ENCODE measurements around the gene CCDC33. TPM values are rescaled to one million over a fixed set of nuclear protein-coding genes. Genes with fewer than 3 reads are reported as not detected.

The CCDC33 gene
- total and polyA plus RNA-seq, 10 of the 15 experiments (the other 5 are each of a cell fraction or from before 2014, with no cell fraction given): 0.57 to 5.8 (median 4.3) TPM

DNA sequence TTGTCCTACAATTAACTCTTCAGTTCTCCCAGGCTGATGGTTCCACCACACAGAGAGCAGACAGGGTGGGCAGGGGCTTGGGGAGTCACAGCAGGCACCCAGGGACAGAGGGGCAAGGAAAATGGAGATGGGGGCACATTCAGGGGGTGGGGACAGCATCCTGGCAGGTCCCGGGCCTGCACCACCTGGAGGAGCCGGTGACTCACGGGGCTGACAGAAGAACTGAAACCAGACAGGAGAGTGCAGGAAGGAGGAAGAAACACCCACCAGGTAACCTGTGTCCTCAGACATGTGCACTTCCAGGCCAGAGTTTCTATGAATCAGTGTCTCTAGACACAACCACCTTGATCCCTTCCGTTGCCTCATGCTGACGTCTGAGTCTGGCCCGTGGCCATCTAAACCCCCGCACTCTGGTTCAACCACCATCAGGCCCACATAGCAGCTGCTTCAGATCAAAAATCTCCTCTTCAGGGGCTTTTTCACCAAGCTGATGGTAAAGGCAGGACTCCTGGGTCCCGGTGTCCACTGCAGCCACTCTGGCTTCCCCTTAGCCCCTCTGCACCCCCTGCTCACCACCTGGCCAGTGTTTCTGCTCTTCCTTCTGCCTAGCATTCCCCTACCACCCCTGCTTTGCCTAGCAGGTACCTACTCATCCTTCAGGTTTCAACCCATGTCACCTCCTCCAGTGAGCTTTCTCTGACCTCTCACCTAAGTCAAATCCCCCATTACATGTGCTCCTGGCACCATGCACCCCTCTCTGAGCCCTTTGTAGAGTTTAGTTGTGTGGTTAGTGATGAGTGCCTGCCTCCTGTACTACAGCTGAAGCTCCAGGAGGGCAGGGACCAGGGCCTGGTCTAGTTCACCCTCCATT lies 147.8 kb downstream of the CCDC33 start:
- peak; percentile 98 for FAIRE-seq
- in situ Hi-C loops (cut with MboI): loop anchor here (5.0 kb wide), 2 partner anchors 53 to 158 kb away; partner anchors contain the start of gene ARID3B
- peak overlapping the region; percentile 81 for H3K4me2 ChIP-seq (ENCODE audit: control insufficient read depth, insufficient read depth)
- TF ChIP-seq TCF7 (IDR thresholded peaks at IDR 0.05; ENCODE audit: borderline replicate concordance) (no peak), CEBPB (IDR thresholded peaks at IDR 0.05; ENCODE audit: borderline replicate concordance in 1 of 2, low read depth in 2 of 2, low read length in 2 of 2) (no peak), SIX5 (IDR thresholded peaks at IDR 0.05; ENCODE audit: low read depth, low read length, severe bottlenecking) (no peak), EZH2 (IDR thresholded peaks at IDR 0.05; ENCODE audit: borderline replicate concordance, control insufficient read depth, low read depth, low read length) (no peak), NFYB (IDR thresholded peaks at IDR 0.05; ENCODE audit: insufficient read depth, low read depth, low read length) (0 out of 2 replicates have a peak, but pooled peaks have one; percentile 22), RELA (IDR thresholded peaks at IDR 0.05; ENCODE audit: borderline replicate concordance, partially characterized antibody) (peak; percentile 17), JUNB (IDR thresholded peaks at IDR 0.05) (peak; percentile 68), POU2F2 (IDR thresholded peaks at IDR 0.05; ENCODE audit: borderline replicate concordance, low read depth, low read length) (no peak; the same call in 2 of the 3 replicates), ZBTB11 (CRISPR knock-in tag; IDR thresholded peaks at IDR 0.05) (no peak), SP1 (IDR thresholded peaks at IDR 0.05; ENCODE audit: low read depth, low read length) (peak; percentile 69), MTA3 (IDR thresholded peaks at IDR 0.05; ENCODE audit: borderline replicate concordance, low read length) (no peak)
- TF ChIP-seq, protein P1, sequence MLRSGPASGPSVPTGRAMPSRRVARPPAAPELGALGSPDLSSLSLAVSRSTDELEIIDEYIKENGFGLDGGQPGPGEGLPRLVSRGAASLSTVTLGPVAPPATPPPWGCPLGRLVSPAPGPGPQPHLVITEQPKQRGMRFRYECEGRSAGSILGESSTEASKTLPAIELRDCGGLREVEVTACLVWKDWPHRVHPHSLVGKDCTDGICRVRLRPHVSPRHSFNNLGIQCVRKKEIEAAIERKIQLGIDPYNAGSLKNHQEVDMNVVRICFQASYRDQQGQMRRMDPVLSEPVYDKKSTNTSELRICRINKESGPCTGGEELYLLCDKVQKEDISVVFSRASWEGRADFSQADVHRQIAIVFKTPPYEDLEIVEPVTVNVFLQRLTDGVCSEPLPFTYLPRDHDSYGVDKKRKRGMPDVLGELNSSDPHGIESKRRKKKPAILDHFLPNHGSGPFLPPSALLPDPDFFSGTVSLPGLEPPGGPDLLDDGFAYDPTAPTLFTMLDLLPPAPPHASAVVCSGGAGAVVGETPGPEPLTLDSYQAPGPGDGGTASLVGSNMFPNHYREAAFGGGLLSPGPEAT (IDR thresholded peaks at IDR 0.05; ENCODE audit: low read depth): peak; percentile 94
- TF ChIP-seq, protein P2, sequence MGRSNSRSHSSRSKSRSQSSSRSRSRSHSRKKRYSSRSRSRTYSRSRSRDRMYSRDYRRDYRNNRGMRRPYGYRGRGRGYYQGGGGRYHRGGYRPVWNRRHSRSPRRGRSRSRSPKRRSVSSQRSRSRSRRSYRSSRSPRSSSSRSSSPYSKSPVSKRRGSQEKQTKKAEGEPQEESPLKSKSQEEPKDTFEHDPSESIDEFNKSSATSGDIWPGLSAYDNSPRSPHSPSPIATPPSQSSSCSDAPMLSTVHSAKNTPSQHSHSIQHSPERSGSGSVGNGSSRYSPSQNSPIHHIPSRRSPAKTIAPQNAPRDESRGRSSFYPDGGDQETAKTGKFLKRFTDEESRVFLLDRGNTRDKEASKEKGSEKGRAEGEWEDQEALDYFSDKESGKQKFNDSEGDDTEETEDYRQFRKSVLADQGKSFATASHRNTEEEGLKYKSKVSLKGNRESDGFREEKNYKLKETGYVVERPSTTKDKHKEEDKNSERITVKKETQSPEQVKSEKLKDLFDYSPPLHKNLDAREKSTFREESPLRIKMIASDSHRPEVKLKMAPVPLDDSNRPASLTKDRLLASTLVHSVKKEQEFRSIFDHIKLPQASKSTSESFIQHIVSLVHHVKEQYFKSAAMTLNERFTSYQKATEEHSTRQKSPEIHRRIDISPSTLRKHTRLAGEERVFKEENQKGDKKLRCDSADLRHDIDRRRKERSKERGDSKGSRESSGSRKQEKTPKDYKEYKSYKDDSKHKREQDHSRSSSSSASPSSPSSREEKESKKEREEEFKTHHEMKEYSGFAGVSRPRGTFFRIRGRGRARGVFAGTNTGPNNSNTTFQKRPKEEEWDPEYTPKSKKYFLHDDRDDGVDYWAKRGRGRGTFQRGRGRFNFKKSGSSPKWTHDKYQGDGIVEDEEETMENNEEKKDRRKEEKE (IDR thresholded peaks at IDR 0.05): no peak

More for the DNA sequence above, 147.8 kb downstream of the CCDC33 start:
- Histone ChIP-seq H3K36me3 (ENCODE audit: control insufficient read depth in 2 of 2, insufficient read depth in 2 of 2, low read length in 1 of 2) (no peaks in the 10 kb centered on the region; a peak in 1 of 4 replicates), H3K9me3 (replicated peaks; ENCODE audit: control insufficient read depth, insufficient read depth, low read length) (no peaks in the 10 kb centered on the region), H3K4me3 (peak overlapping the region; percentile 30; the same call in 1 of the 2 replicates), H3K27ac (ENCODE audit: control insufficient read depth, insufficient read depth) (peak overlapping the region; percentile 97), H3K4me1 (ENCODE audit: control insufficient read depth, insufficient read depth, low read length) (peaks cover 69% of the 10 kb centered on the region), H3K27me3 (replicated peaks in 1 of 2; ENCODE audit: control insufficient read depth in 2 of 2, insufficient read depth in 2 of 2, low read length in 1 of 2) (no peaks in the 10 kb centered on the region), H3K9ac (ENCODE audit: control insufficient read depth, insufficient read depth, low read length) (peak overlapping the region; percentile 77), H2AFZ (ENCODE audit: control insufficient read depth, low read depth, low read length) (no peak overlapping the region), H4K20me1 (ENCODE audit: control insufficient read depth, insufficient read depth) (no peaks in the 10 kb centered on the region), H3K79me2 (ENCODE audit: control insufficient read depth, insufficient read depth, low read length) (peaks cover 30% of the 10 kb centered on the region)
- CTCF ChIA-PET: interaction anchor here (0.9 to 21.7 kb wide), 15 partner anchors 9 to 414 kb away, joined by 3 to 655 read pairs (median 4); partner anchors contain the start of genes SEMA7A and UBL7
- BruUV-seq (replicated peaks): no TSS peak
- ATAC-seq (peak; percentile 67), DNase-seq (ENCODE audit: low read depth, low spot score) (peak; percentile 93)
- POLR2A ChIA-PET: interaction anchor here (0.5 to 15.8 kb wide), 16 partner anchors 9 to 404 kb away, joined by 3 to 302 read pairs (median 6); partner anchors contain the start of genes ARID3B, SEMA7A and UBL7
- SMC1A ChIA-PET (ENCODE audit: uncharacterized antibody, unreplicated experiment): interaction anchor here (0.9 to 21.3 kb wide), 11 partner anchors 9 to 404 kb away, joined by 4 to 544 read pairs (median 7); partner anchors contain the start of genes ARID3B, SEMA7A and UBL7
- intact Hi-C loops (cut with micrococcal nuclease; ENCODE audit: unreplicated experiment): loop anchor here (1.0 to 2.0 kb wide), 3 partner anchors 13 to 107 kb away; no protein-coding TSS in a partner anchor
- 0% methylated on average over 8 of the region's 8 CpGs for WGBS (ENCODE audit: insufficient coverage, insufficient replicate concordance, low lambda C conversion rate, missing lambda C conversion rate)
- RAD21 ChIA-PET (ENCODE audit: unreplicated experiment): interaction anchor here (0.8 to 7.4 kb wide), 20 partner anchors 10 to 410 kb away, joined by 3 to 262 read pairs (median 6); partner anchors contain the start of genes ARID3B, PML, SEMA7A and UBL7

All from GM12878 (cell line).